ENCODE measurements around the gene PIGC.
"Not testable (repeated sequence)": the region's sequence is repeated elsewhere in the genome, so short reads cannot be mapped to it uniquely, and the experiment has no call there.

The PIGC gene

GRCh38 chr1:172466795-172467407 is 23.0 kb upstream of the PIGC start:
- DNase-seq (ENCODE audit: low spot score) = no peak

- no peak for DNase-seq (ENCODE audit: low spot score)
Observed at GRCh38 chr1:172465617-172466016, 21.7 kb upstream of the PIGC start.

GRCh38 chr1:172460887-172461315 is 17.0 kb upstream of the PIGC start:
- DNase-seq (ENCODE audit: low spot score) = no peak

GRCh38 chr1:172460177-172460576 is 16.3 kb upstream of the PIGC start:
- DNase-seq (ENCODE audit: low spot score) = no peak

GRCh38 chr1:172457479-172458130 is 13.7 kb upstream of the PIGC start:
- DNase-seq (ENCODE audit: low spot score) = no peak

GRCh38 chr1:172456344-172456769 is 12.5 kb upstream of the PIGC start:
- DNase-seq (ENCODE audit: low spot score) = no peak

- no peak for DNase-seq (ENCODE audit: low spot score)
Observed at GRCh38 chr1:172455451-172455850, 11.6 kb upstream of the PIGC start.

- no peak for DNase-seq (ENCODE audit: low spot score)
Observed at GRCh38 chr1:172453607-172454006, 9.7 kb upstream of the PIGC start.

- no peak for DNase-seq (ENCODE audit: low spot score)
Observed at GRCh38 chr1:172453153-172453545, 9.3 kb upstream of the PIGC start.

- no peak for DNase-seq (ENCODE audit: low spot score)
Observed at GRCh38 chr1:172452536-172453152, 8.8 kb upstream of the PIGC start.

- no peak for DNase-seq (ENCODE audit: low spot score)
Observed at GRCh38 chr1:172451002-172451443, 7.2 kb upstream of the PIGC start.

GRCh38 chr1:172450524-172450885 is 6.6 kb upstream of the PIGC start:
- no peak for DNase-seq (ENCODE audit: low spot score)

GRCh38 chr1:172449585-172450523 is 6.0 kb upstream of the PIGC start:
- DNase-seq (ENCODE audit: low spot score) = peak; percentile 81

- no peak for DNase-seq (ENCODE audit: low spot score)
Observed at GRCh38 chr1:172448995-172449584, 5.2 kb upstream of the PIGC start.

- DNase-seq (ENCODE audit: low spot score) = no peak
Observed at GRCh38 chr1:172447641-172448040, 3.8 kb upstream of the PIGC start.

GRCh38 chr1:172446547-172446946 is 2.7 kb upstream of the PIGC start:
- no peak for DNase-seq (ENCODE audit: low spot score)

- DNase-seq (ENCODE audit: low spot score) = no peak
Observed at GRCh38 chr1:172442843-172443565, 865 bp downstream of the PIGC start.

- DNase-seq (ENCODE audit: low spot score) = no peak
Observed at GRCh38 chr1:172442404-172442803, 1.5 kb downstream of the PIGC start.

- not testable (repeated sequence) for DNase-seq (ENCODE audit: low spot score)
Observed at GRCh38 chr1:172437183-172437582, 6.7 kb downstream of the PIGC start.

- no peak for DNase-seq (ENCODE audit: low spot score)
Observed at GRCh38 chr1:172431721-172432192, 12.1 kb downstream of the PIGC start.

- DNase-seq (ENCODE audit: low spot score) = no peak
Observed at GRCh38 chr1:172431204-172431603, 12.7 kb downstream of the PIGC start.

Data from AG08395 (cell line).